Measurements from ENCODE around the gene ASPRV1. TPM values are rescaled to one million over a fixed set of nuclear protein-coding genes. Genes with fewer than 3 reads are reported as not detected.

Gene ASPRV1
- total and polyA plus RNA-seq, 4 donors = 0.19 to 0.75 (median 0.23) TPM

- 1% methylated on average over 2 of the region's 2 CpGs for WGBS
- H3K9ac ChIP-seq (ENCODE audit: low read depth in 1 of 2, low read length in 2 of 2) = no peak overlapping the region
- TF ChIP-seq CTCF (IDR thresholded peaks at IDR 0.05; ENCODE audit: low read depth, low read length, missing input control) (peak; percentile 57), RAD21 (IDR thresholded peaks at IDR 0.05) (peak; percentile 91 to 94), YY1 (IDR thresholded peaks at IDR 0.05) (no peak)
- no peak overlapping the region for H3K4me3 ChIP-seq (ENCODE audit: low read depth in 1 of 3, low read length in 3 of 3)
- H3K27ac ChIP-seq (ENCODE audit: low read depth in 1 of 2, low read length in 2 of 2) = peak overlapping the region; percentile 26 to 55
- H3K36me3 ChIP-seq (ENCODE audit: control insufficient read depth in 4 of 4, insufficient read depth in 3 of 4, low read depth in 1 of 4, low read length in 3 of 4) = peaks cover 0 to 23% (median 14%) of the 10 kb centered on the region in 4 donors
- peaks cover 0 to 8% (median 4%) of the 10 kb centered on the region in 4 donors for H3K4me1 ChIP-seq (ENCODE audit: control insufficient read depth in 4 of 4, insufficient read depth in 4 of 4, low read length in 3 of 4)
- no peaks in the 10 kb centered on the region for H3K9me3 ChIP-seq (ENCODE audit: control insufficient read depth in 4 of 4, low read length in 3 of 4)
- H3K27me3 ChIP-seq (ENCODE audit: control insufficient read depth in 4 of 4, insufficient read depth in 4 of 4, low read length in 3 of 4) = no peaks in the 10 kb centered on the region
- DNase-seq (ENCODE audit: low spot score) = no peak
Observed at GRCh38 chr2:69911985-69912563, 49.4 kb downstream of the ASPRV1 start.

Other genes starting within 250 kb of the ASPRV1 start
- gene ANXA4, start 219.5 kb downstream of the ASPRV1 start, total RNA-seq = 10 to 100 TPM; 17.6 to 48.9 TPM
- gene ANXA4, start 219.5 kb downstream of the ASPRV1 start, polyA plus RNA-seq = 100 to 1,000 TPM in 1 of 2 donors, 10 to 100 TPM in 1; 69.9 to 135 TPM
- gene GMCL1, start 132.0 kb downstream of the ASPRV1 start, total RNA-seq = 10 to 100 TPM in 1 of 2 donors, 1 to 10 TPM in 1; 7.7 to 11.2 TPM
- 1 to 10 TPM; 5.0 to 6.3 TPM for gene GMCL1, start 132.0 kb downstream of the ASPRV1 start, polyA plus RNA-seq
- gene SNRNP27, start 67.7 kb downstream of the ASPRV1 start, total RNA-seq = 10 to 100 TPM; 16.8 to 19.7 TPM
- 10 to 100 TPM; 20.4 to 28.7 TPM for gene SNRNP27, start 67.7 kb downstream of the ASPRV1 start, polyA plus RNA-seq
- gene MXD1, start 46.5 kb downstream of the ASPRV1 start, total RNA-seq = 1 to 10 TPM; 5.1 to 8.5 TPM
- gene MXD1, start 46.5 kb downstream of the ASPRV1 start, polyA plus RNA-seq = 1 to 10 TPM; 1.4 to 6.5 TPM
- 10 to 100 TPM; 64.0 to 87.9 TPM for gene PCBP1, start 125.8 kb upstream of the ASPRV1 start, total RNA-seq
- 100 to 1,000 TPM in 1 of 2 donors, 10 to 100 TPM in 1; 88.0 to 202 TPM for gene PCBP1, start 125.8 kb upstream of the ASPRV1 start, polyA plus RNA-seq
- 10 to 100 TPM; 18.5 to 20.6 TPM for gene C2orf42, start 229.4 kb upstream of the ASPRV1 start, total RNA-seq
- gene C2orf42, start 229.4 kb upstream of the ASPRV1 start, polyA plus RNA-seq = 1 to 10 TPM; 8.1 to 8.8 TPM

Data from liver (tissue), 9 donors.